Ascending aorta (tissue), 2 donors: ENCODE results near the gene KCNIP1. TPM values are rescaled to one million over a fixed set of nuclear protein-coding genes. Genes with fewer than 3 reads are reported as not detected.

Experiments used
- DNase-seq, 2 donors: peaks; one replicate each; pipeline ENCODE4 v3.0.0-alpha.2; 2019; ENCODE audit warnings: low spot score in 2 of 2
- H3K27ac ChIP-seq, 2 donors: fragments of 200-600 bp; sonication (generic); one replicate each; pipeline ENCODE4 v1.5.1; 2016 to 2017; ENCODE audit warnings: mild to moderate bottlenecking in 1 of 2
- H3K27me3 ChIP-seq: fragments of 200-600 bp; sonication (generic); one replicate; pipeline ENCODE4 v1.5.1; 2017
- H3K36me3 ChIP-seq, 2 donors: fragments of 200-600 bp; sonication (generic); one replicate each; pipeline ENCODE4 v1.5.1; 2016
- H3K4me1 ChIP-seq, 2 donors: fragments of 200-600 bp; sonication (generic); one replicate each; pipeline ENCODE4 v1.5.1; 2016 to 2017; ENCODE audit warnings: mild to moderate bottlenecking in 1 of 2
- H3K4me3 ChIP-seq, 2 donors: fragments of 200-600 bp; sonication (generic); one replicate each; pipeline ENCODE4 v1.5.1; 2016 to 2017; ENCODE audit warnings: mild to moderate bottlenecking in 1 of 2
- H3K9me3 ChIP-seq, 2 donors: fragments of 200-600 bp; sonication (generic); one replicate each; pipeline ENCODE4 v1.5.1; 2016
- CTCF ChIP-seq, 3 experiments: fragments of 200-600 bp in 2 of 3; fragments of 450-650 bp in 1 of 3; sonication (generic) in 2 of 3; IDR thresholded peaks; one replicate each; pipeline ENCODE4 v1.5.1; 2016 to 2019; ENCODE audit warnings: antibody characterized with exemption in 3 of 3, mild to moderate bottlenecking in 1 of 3, moderate library complexity in 1 of 3
- intact Hi-C: fragments of 100-400 bp; cut with DNase I; formaldehyde crosslinking; loops from one replicate; pipeline ENCODE4 v1.15.1; 2023
- total RNA-seq: library from RNA; depleted of rRNA; stranded (reverse); fragments of >200 nt; gene quantifications from one replicate; pipeline ENCODE4 v1.1.0, GENCODE V29; 2016

Gene KCNIP1
- total RNA-seq, 1 donor from 2014 or later: not detected

GRCh38 chr5:170719551-170719950, 215.7 kb downstream of the KCNIP1 start:
- TF ChIP-seq CTCF (IDR thresholded peaks at IDR 0.05): no peak
- Histone ChIP-seq H3K27ac (no peak overlapping the region), H3K4me1 (no peaks in the 10 kb centered on the region), H3K9me3 (no peaks in the 10 kb centered on the region), H3K4me3 (no peak overlapping the region), H3K27me3 (no peaks in the 10 kb centered on the region), H3K36me3 (no peaks in the 10 kb centered on the region)
- intact Hi-C loops: no loop called here
- DNase-seq: no peak

- Histone ChIP-seq H3K27me3 (no peaks in the 10 kb centered on the region), H3K4me1 (no peaks in the 10 kb centered on the region), H3K36me3 (no peaks in the 10 kb centered on the region), H3K27ac (no peak overlapping the region), H3K4me3 (no peak overlapping the region), H3K9me3 (no peaks in the 10 kb centered on the region)
- TF ChIP-seq CTCF (IDR thresholded peaks at IDR 0.05): no peak
- no peak for DNase-seq
- intact Hi-C loops: no loop called here
These were observed 216.4 kb downstream of the KCNIP1 start for GRCh38 chr5:170720179-170720578.

- H3K4me1 ChIP-seq: no peaks in the 10 kb centered on the region
- H3K4me3 ChIP-seq: no peak overlapping the region
- no peak for DNase-seq
- H3K9me3 ChIP-seq: no peaks in the 10 kb centered on the region
- no peak for TF ChIP-seq CTCF (IDR thresholded peaks at IDR 0.05)
- H3K27ac ChIP-seq: no peak overlapping the region
- intact Hi-C loops: no loop called here
- no peaks in the 10 kb centered on the region for H3K27me3 ChIP-seq
- no peaks in the 10 kb centered on the region for H3K36me3 ChIP-seq
These were observed 217.2 kb downstream of the KCNIP1 start for GRCh38 chr5:170720984-170721383.

GRCh38 chr5:170721681-170722080, 217.9 kb downstream of the KCNIP1 start:
- no peaks in the 10 kb centered on the region for H3K9me3 ChIP-seq
- no peaks in the 10 kb centered on the region for H3K36me3 ChIP-seq
- DNase-seq: no peak
- H3K27me3 ChIP-seq: no peaks in the 10 kb centered on the region
- H3K4me3 ChIP-seq: no peak overlapping the region
- intact Hi-C loops: no loop called here
- TF ChIP-seq CTCF (IDR thresholded peaks at IDR 0.05): no peak
- H3K27ac ChIP-seq: no peak overlapping the region
- no peaks in the 10 kb centered on the region for H3K4me1 ChIP-seq

GRCh38 chr5:170722316-170722715, 218.5 kb downstream of the KCNIP1 start:
- Histone ChIP-seq H3K27ac (no peak overlapping the region), H3K36me3 (no peaks in the 10 kb centered on the region), H3K9me3 (no peaks in the 10 kb centered on the region), H3K4me1 (no peaks in the 10 kb centered on the region), H3K27me3 (no peaks in the 10 kb centered on the region), H3K4me3 (no peak overlapping the region)
- no peak for TF ChIP-seq CTCF (IDR thresholded peaks at IDR 0.05)
- no peak for DNase-seq
- intact Hi-C loops: no loop called here

GRCh38 chr5:170731052-170731451, 227.2 kb downstream of the KCNIP1 start:
- no peak overlapping the region for H3K4me3 ChIP-seq
- no peaks in the 10 kb centered on the region for H3K27me3 ChIP-seq
- intact Hi-C loops: no loop called here
- no peaks in the 10 kb centered on the region for H3K4me1 ChIP-seq
- H3K36me3 ChIP-seq: no peaks in the 10 kb centered on the region
- TF ChIP-seq CTCF (IDR thresholded peaks at IDR 0.05): no peak
- no peak overlapping the region for H3K27ac ChIP-seq
- H3K9me3 ChIP-seq: peaks cover 0 to 4% of the 10 kb centered on the region in 2 donors
- DNase-seq: no peak
